ENCODE measurements around the gene PLD3. TPM values are rescaled to one million over a fixed set of nuclear protein-coding genes. Genes with fewer than 3 reads are reported as not detected.
A peak's percentile ranks its signal among the peaks of the same experiment; 100 is the strongest.

The PLD3 gene
- total and polyA plus RNA-seq, 10 donors = 61.3 to 589 (median 250) TPM

- 89 to 100% (median 90%) methylated on average over 2 to 20 of the region's 20 CpGs for WGBS, 5 donors
- TF ChIP-seq POLR2A (IDR thresholded peaks at IDR 0.05) = no peak
- Histone ChIP-seq H3K27ac (no peak overlapping the region), H3K27me3 (replicated peaks in 1 of 7) (peaks cover 0 to 9% (median 0%) of the 10 kb centered on the region in 7 donors), H3K4me3 (no peak overlapping the region), H3K36me3 (peaks cover 0 to 4% (median 0%) of the 10 kb centered on the region in 6 donors), H3K9me3 (no peaks in the 10 kb centered on the region), H3K4me1 (peaks cover 0 to 13% (median 4%) of the 10 kb centered on the region in 6 donors)
- DNase-seq = no peak
- intact Hi-C loops (cut with DNase I; ENCODE audit: low total_unique reads) = no loop called here
Observed at GRCh38 chr19:40396886-40397567, 48.5 kb downstream of the PLD3 start.

GRCh38 chr19:40397568-40397906 is 49.0 kb downstream of the PLD3 start:
- no peak for DNase-seq
- WGBS, 5 donors = 94 to 98% (median 95%) methylated on average over 10 to 22 of the region's 22 CpGs
- Histone ChIP-seq H3K4me3 (no peak overlapping the region), H3K36me3 (peaks cover 0 to 4% (median 0%) of the 10 kb centered on the region in 6 donors), H3K27ac (no peak overlapping the region), H3K27me3 (replicated peaks in 1 of 7) (peaks cover 0 to 9% (median 0%) of the 10 kb centered on the region in 7 donors), H3K9me3 (no peaks in the 10 kb centered on the region), H3K4me1 (peaks cover 0 to 13% (median 4%) of the 10 kb centered on the region in 6 donors)
- TF ChIP-seq CTCF (IDR thresholded peaks at IDR 0.05 in 8 of 11, conservative IDR thresholded peaks at IDR 0.05 in 3 of 11) (no peak), POLR2AphosphoS5 (IDR thresholded peaks at IDR 0.05) (no peak), POLR2A (IDR thresholded peaks at IDR 0.05) (no peak)
- intact Hi-C loops (cut with DNase I; ENCODE audit: low total_unique reads) = no loop called here

- peaks cover 0 to 23% (median 11%) of the 10 kb centered on the region in 6 donors for H3K4me1 ChIP-seq
- no peak for TF ChIP-seq POLR2AphosphoS5 (IDR thresholded peaks at IDR 0.05)
- no peak for TF ChIP-seq CTCF (IDR thresholded peaks at IDR 0.05 in 8 of 11, conservative IDR thresholded peaks at IDR 0.05 in 3 of 11)
- TF ChIP-seq POLR2A (IDR thresholded peaks at IDR 0.05) = no peak
- WGBS, 5 donors = 42 to 52% (median 42%) methylated on average over 44 to 49 of the region's 49 CpGs
- DNase-seq = no peak
- intact Hi-C loops (cut with DNase I; ENCODE audit: low total_unique reads) = no loop called here
- H3K9me3 ChIP-seq = no peaks in the 10 kb centered on the region
- no peak overlapping the region for H3K27ac ChIP-seq
- peaks cover 0 to 4% (median 0%) of the 10 kb centered on the region in 6 donors for H3K36me3 ChIP-seq
- H3K27me3 ChIP-seq (replicated peaks in 1 of 7) = peaks cover 0 to 9% (median 0%) of the 10 kb centered on the region in 7 donors
- peak overlapping the region in 1 of 8 donors; percentile 42 for H3K4me3 ChIP-seq
Observed at GRCh38 chr19:40398417-40399131, 50.1 kb downstream of the PLD3 start.

- no peak for DNase-seq
- no peaks in the 10 kb centered on the region for H3K9me3 ChIP-seq
- no peak overlapping the region for H3K4me3 ChIP-seq
- H3K4me1 ChIP-seq = peaks cover 0 to 37% (median 17%) of the 10 kb centered on the region in 6 donors
- intact Hi-C loops (cut with DNase I; ENCODE audit: low total_unique reads) = no loop called here
- peaks cover 0 to 4% (median 0%) of the 10 kb centered on the region in 6 donors for H3K36me3 ChIP-seq
- 51 to 78% (median 70%) methylated on average over 2 to 3 of the region's 3 CpGs for WGBS, 5 donors
- TF ChIP-seq POLR2A (IDR thresholded peaks at IDR 0.05) = no peak
- TF ChIP-seq POLR2AphosphoS5 (IDR thresholded peaks at IDR 0.05) = no peak
- TF ChIP-seq CTCF (IDR thresholded peaks at IDR 0.05 in 8 of 11, conservative IDR thresholded peaks at IDR 0.05 in 3 of 11) = no peak
- H3K27me3 ChIP-seq (replicated peaks in 1 of 7) = peaks cover 0 to 9% (median 0%) of the 10 kb centered on the region in 7 donors
- no peak overlapping the region for H3K27ac ChIP-seq
Observed at GRCh38 chr19:40400559-40400958, 52.1 kb downstream of the PLD3 start.

Measured in spleen (tissue), 11 donors.